H1 (cell line): ENCODE results near the gene RAB3D. TPM values are rescaled to one million over a fixed set of nuclear protein-coding genes. Genes with fewer than 3 reads are reported as not detected.
A peak's percentile ranks its signal among the peaks of the same experiment; 100 is the strongest.

ENCODE experiments used
- CTCF ChIA-PET: fragments of 300-600 bp; sonication (Branson Sonifier 250); formaldehyde crosslinking; loops from one replicate; lab custom pipeline; 2021; ENCODE audit not compliant: partially characterized antibody; lab: Charles Lee
- POLR2A ChIA-PET: fragments of 300-600 bp; sonication (Branson Sonifier 250); formaldehyde crosslinking; loops from one replicate; lab custom pipeline; 2021; ENCODE audit warnings: inconsistent platforms; ENCODE audit not compliant: partially characterized antibody; lab: Charles Lee
- DNase-seq, 2 experiments: peaks; one replicate each; pipeline versions ENCODE4 v3.0.0 to v3.0.0-alpha.2; 2010 to 2022; ENCODE audit warnings: low spot score in 2 of 2, low read depth in 1 of 2, mixed read lengths in 1 of 2
- FAIRE-seq: peaks from 2 replicates; lab custom pipeline; 2011; peaks lifted over from hg19 to GRCh38; lab: Jason Lieb, UNC
- H2AFZ ChIP-seq: 2 replicates; pipeline ENCODE4 v1.8.1; 2012; ENCODE audit warnings: low read length, inconsistent platforms
- H2AK5ac ChIP-seq: 2 replicates; pipeline ENCODE4 v1.6.1; 2013; ENCODE audit warnings: low read depth, low read length
- H2BK120ac ChIP-seq: replicated peaks from 2 replicates; pipeline ENCODE3; 2013; ENCODE audit warnings: low read depth, low read length, inconsistent platforms
- H2BK12ac ChIP-seq: 2 replicates; pipeline ENCODE4 v1.6.1; 2013; ENCODE audit warnings: low read depth, low read length
- H2BK15ac ChIP-seq: 2 replicates; pipeline ENCODE4 v1.6.1; 2013; ENCODE audit warnings: low read length
- H2BK20ac ChIP-seq: 2 replicates; pipeline ENCODE4 v1.6.1; 2013; ENCODE audit warnings: low read length
- H2BK5ac ChIP-seq: 2 replicates; pipeline ENCODE4 v1.6.1; 2013; ENCODE audit warnings: low read depth, low read length
- H3K14ac ChIP-seq: 2 replicates; pipeline ENCODE4 v1.6.1; 2013; ENCODE audit warnings: inconsistent platforms; ENCODE audit not compliant: insufficient read length
- H3K18ac ChIP-seq: 2 replicates; pipeline ENCODE4 v1.6.1; 2013; ENCODE audit warnings: low read length; ENCODE audit errors: extremely low read depth
- H3K23ac ChIP-seq: 2 replicates; pipeline ENCODE4 v1.6.1; 2013; ENCODE audit warnings: inconsistent platforms; ENCODE audit not compliant: insufficient read length
- H3K23me2 ChIP-seq: 2 replicates; pipeline ENCODE4 v1.6.1; 2013; ENCODE audit warnings: low read depth, low read length
- H3K27ac ChIP-seq: 2 replicates; pipeline ENCODE4 v1.6.1; 2011; ENCODE audit warnings: low read depth, low read length, inconsistent platforms
- H3K27me3 ChIP-seq, 4 experiments: replicated peaks in 1 of 4; 1 replicate in 1 of 4; 2 replicates in 3 of 4; pipeline versions ENCODE4 v1.6.1 to v1.8.1; 2011 to 2013; ENCODE audit warnings: low read length in 3 of 4, mild to moderate bottlenecking in 3 of 4, inconsistent platforms in 2 of 4, mixed read lengths in 2 of 4, moderate library complexity in 1 of 4; ENCODE audit not compliant: control insufficient read depth in 3 of 4, insufficient read depth in 3 of 4; ENCODE audit errors: extremely low read depth in 1 of 4
- H3K36me3 ChIP-seq, 4 experiments: 2 replicates each; pipeline versions ENCODE4 v1.6.1 to v1.8.1; 2011 to 2013; ENCODE audit warnings: mild to moderate bottlenecking in 4 of 4, low read length in 3 of 4, moderate library complexity in 2 of 4, control low read depth in 1 of 4, inconsistent platforms in 1 of 4; ENCODE audit not compliant: insufficient read depth in 4 of 4, control insufficient read depth in 2 of 4
- H3K4ac ChIP-seq: replicated peaks from 2 replicates; pipeline ENCODE3; 2013; ENCODE audit warnings: low read length, low read depth, mixed read lengths, inconsistent platforms; ENCODE audit not compliant: insufficient read length
- H3K4me1 ChIP-seq, 4 experiments: replicated peaks in 1 of 4; 1 replicate in 1 of 4; 2 replicates in 3 of 4; pipeline versions ENCODE4 v1.6.1 to v1.8.1; 2011 to 2013; ENCODE audit warnings: low read length in 3 of 4, inconsistent platforms in 2 of 4, mixed read lengths in 1 of 4; ENCODE audit not compliant: insufficient read depth in 4 of 4, control insufficient read depth in 3 of 4
- H3K4me2 ChIP-seq, 2 experiments: 2 replicates each; pipeline versions ENCODE4 v1.6.1 to v1.8.1; 2011 to 2013; ENCODE audit warnings: low read depth in 2 of 2, low read length in 2 of 2, control low read depth in 1 of 2, inconsistent platforms in 1 of 2, mild to moderate bottlenecking in 1 of 2; ENCODE audit not compliant: insufficient read depth in 1 of 2
- H3K4me3 ChIP-seq, 4 experiments: fragments of 200-600, 300-600 bp in 1 of 4; sonication (generic), shearing (Covaris generic), sonication (Bioruptor Twin) in 1 of 4; 2 replicates each; pipeline versions ENCODE4 v1.5.1 to v1.8.1; 2011 to 2016; ENCODE audit warnings: low read length in 4 of 4, low read depth in 3 of 4, control low read depth in 2 of 4, inconsistent platforms in 2 of 4, mild to moderate bottlenecking in 2 of 4, mixed read lengths in 1 of 4, moderate library complexity in 1 of 4; ENCODE audit not compliant: insufficient read depth in 2 of 4; ENCODE audit errors: extremely low read depth in 1 of 4
- H3K56ac ChIP-seq: replicated peaks from 2 replicates; pipeline ENCODE3; 2013; ENCODE audit warnings: low read depth, mild to moderate bottlenecking, mixed read lengths, low read length, inconsistent platforms; ENCODE audit not compliant: insufficient read length
- H3K79me1 ChIP-seq: 2 replicates; pipeline ENCODE4 v1.6.1; 2013; ENCODE audit warnings: low read depth, low read length, control low read depth
- H3K79me2 ChIP-seq, 2 experiments: 2 replicates each; pipeline versions ENCODE4 v1.6.1 to v1.8.1; 2012 to 2013; ENCODE audit warnings: low read length in 2 of 2, mild to moderate bottlenecking in 2 of 2, inconsistent platforms in 1 of 2; ENCODE audit not compliant: insufficient read depth in 2 of 2, control insufficient read depth in 1 of 2
- H3K9ac ChIP-seq, 4 experiments: replicated peaks in 1 of 4; 1 replicate in 1 of 4; 2 replicates in 3 of 4; pipeline versions ENCODE4 v1.6.1 to v1.8.1; 2011 to 2013; ENCODE audit warnings: low read depth in 3 of 4, low read length in 3 of 4, control low read depth in 2 of 4, mild to moderate bottlenecking in 2 of 4, moderate library complexity in 2 of 4, inconsistent platforms in 1 of 4; ENCODE audit errors: extremely low read depth in 1 of 4
- H3K9me3 ChIP-seq, 2 experiments: 2 replicates each; pipeline versions ENCODE4 v1.6.1 to v1.8.1; 2012 to 2013; ENCODE audit warnings: mild to moderate bottlenecking in 2 of 2, moderate library complexity in 2 of 2, control low read depth in 1 of 2, inconsistent platforms in 1 of 2, low read depth in 1 of 2, low read length in 1 of 2, mixed read lengths in 1 of 2; ENCODE audit not compliant: insufficient read depth in 2 of 2
- H4K20me1 ChIP-seq, 2 experiments: replicated peaks in 1 of 2; 2 replicates each; pipeline versions ENCODE3 to v1.8.1; 2011 to 2013; ENCODE audit warnings: inconsistent platforms in 2 of 2, low read length in 2 of 2, mild to moderate bottlenecking in 1 of 2; ENCODE audit not compliant: insufficient read depth in 2 of 2, control insufficient read depth in 1 of 2
- H4K5ac ChIP-seq: 2 replicates; pipeline ENCODE4 v1.6.1; 2013; ENCODE audit warnings: low read length, low read depth, mixed read lengths, inconsistent platforms; ENCODE audit not compliant: insufficient read length
- H4K8ac ChIP-seq: 2 replicates; pipeline ENCODE4 v1.8.0; 2013; ENCODE audit warnings: mild to moderate bottlenecking, moderate library complexity, low read length, inconsistent platforms; ENCODE audit not compliant: insufficient read depth; ENCODE audit errors: extremely low read depth
- H4K91ac ChIP-seq: replicated peaks from 2 replicates; pipeline ENCODE3; 2013; ENCODE audit warnings: low read length, mixed read lengths, inconsistent platforms; ENCODE audit not compliant: insufficient read length
- CHD2 ChIP-seq: IDR thresholded peaks from 2 replicates; pipeline ENCODE4 v1.6.1; 2012; ENCODE audit warnings: low read length, improper control_type of control experiment
- CREB1 ChIP-seq: IDR thresholded peaks from 2 replicates; pipeline ENCODE4 v1.6.1; 2012; ENCODE audit warnings: inconsistent platforms
- EP300 ChIP-seq, 2 experiments: IDR thresholded peaks; 1 replicate in 1 of 2; 2 replicates in 1 of 2; pipeline ENCODE4 v1.6.1; 2011 to 2012; ENCODE audit warnings: low read depth in 2 of 2, low read length in 2 of 2, mild to moderate bottlenecking in 2 of 2, borderline replicate concordance in 1 of 2, inconsistent platforms in 1 of 2, moderate library complexity in 1 of 2
- FOSL1 ChIP-seq: IDR thresholded peaks from 2 replicates; pipeline ENCODE4 v1.6.1; 2011; ENCODE audit warnings: mild to moderate bottlenecking, low read depth, low read length, moderate library complexity; ENCODE audit not compliant: insufficient read depth
- KDM5A ChIP-seq: fragments of 200-600 bp; IDR thresholded peaks from 2 replicates; pipeline ENCODE4 v1.7.1; 2012; ENCODE audit warnings: mild to moderate bottlenecking, low read length, inconsistent platforms, mixed read lengths
- MAFK ChIP-seq: IDR thresholded peaks from 2 replicates; pipeline ENCODE4 v1.6.1; 2012; ENCODE audit warnings: low read depth, mild to moderate bottlenecking, improper control_type of control experiment, low read length
- NRF1 ChIP-seq: IDR thresholded peaks from 2 replicates; pipeline ENCODE4 v1.6.1; 2011; ENCODE audit warnings: mild to moderate bottlenecking, low read depth, low read length, improper control_type of control experiment
- SP4 ChIP-seq: IDR thresholded peaks from 2 replicates; pipeline ENCODE4 v1.6.1; 2012; ENCODE audit warnings: low read length, inconsistent platforms
- TBP ChIP-seq: IDR thresholded peaks from 2 replicates; pipeline ENCODE4 v1.6.1; 2011; ENCODE audit warnings: low read depth, low read length, improper control_type of control experiment
- polyA plus RNA-seq, 7 experiments: library from polyadenylated mRNA; depleted of rRNA in 3 of 7; stranded (reverse) in 5 of 7; unstranded in 2 of 7; fragments of >200 nt in 5 of 7; fragments of 200-250 nt in 2 of 7; gene quantifications; 1 replicate in 5 of 7; 2 replicates in 1 of 7; 4 replicates in 1 of 7; pipeline versions ENCODE4 v1.2.1 to v1.2.3, GENCODE V29; 2011 to 2013; ENCODE audit warnings: missing spikeins in 2 of 7, mixed read lengths in 2 of 7
- total RNA-seq: library from RNA; stranded (reverse); fragmentation: NEBNext Ultra II Directional; extraction: Animal tissue kit (Norgen Biotek cat#: 25700); gene quantifications from 2 replicates; pipeline ENCODE4 v1.2.1, GENCODE V29; 2021
- TF ChIP-seq, protein P1 (sequence below): IDR thresholded peaks from 2 replicates; pipeline ENCODE4 v1.6.1; 2012; ENCODE audit warnings: inconsistent platforms
- TF ChIP-seq, protein P2 (sequence below): IDR thresholded peaks from 2 replicates; pipeline ENCODE4 v1.6.1; 2012; ENCODE audit warnings: low read length, inconsistent platforms
- TF ChIP-seq, protein P3 (sequence below): IDR thresholded peaks from 2 replicates; pipeline ENCODE4 v1.6.1; 2011; ENCODE audit warnings: low read depth, mild to moderate bottlenecking, low read length; ENCODE audit not compliant: insufficient read depth

The RAB3D gene
- total and polyA plus RNA-seq, 2 of the 8 experiments (the other 6 are each of a cell fraction or from before 2014, with no cell fraction given) = 17.8 to 23.8 TPM

DNA sequence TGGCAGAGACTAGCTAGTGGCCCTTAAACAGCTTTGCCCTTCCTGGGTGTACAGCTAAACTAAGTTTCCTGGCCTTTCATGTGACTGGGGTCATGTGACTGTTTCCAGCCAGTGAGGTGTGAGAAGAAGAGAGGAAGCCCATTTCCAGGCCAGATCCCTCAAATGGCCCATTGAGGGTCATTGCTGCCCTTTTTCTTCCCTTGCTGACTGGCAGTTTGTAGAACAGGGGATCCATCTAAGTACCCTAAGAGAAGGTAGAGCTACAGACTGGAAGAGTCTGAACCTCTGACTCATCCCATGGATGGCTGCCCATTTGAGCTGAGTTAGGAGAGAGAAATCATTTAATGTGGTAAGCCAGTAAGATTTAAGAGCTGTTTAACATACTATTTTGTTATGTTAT is 37.8 kb upstream of the RAB3D start:
- no peak overlapping the region for H2AK5ac ChIP-seq
- peaks cover 2% of the 10 kb centered on the region; the same call in 1 of the 2 replicates for H3K79me1 ChIP-seq
- H3K4me2 ChIP-seq = no peak overlapping the region
- H2BK12ac ChIP-seq = no peak overlapping the region
- H2AFZ ChIP-seq = no peak overlapping the region
- no peak overlapping the region for H3K27ac ChIP-seq
- H3K27me3 ChIP-seq = no peaks in the 10 kb centered on the region
- H2BK5ac ChIP-seq = no peak overlapping the region
- H4K91ac ChIP-seq = no peak overlapping the region
- ChIA-PET POLR2A (interaction anchor here (1.0 to 5.2 kb wide), 5 partner anchors 16 to 104 kb away, joined by 3 to 34 read pairs (median 4); partner anchors contain the start of gene ELAVL3), CTCF (interaction anchor here (0.6 to 16.8 kb wide), 20 partner anchors 9 to 151 kb away, joined by 3 to 197 read pairs (median 4); partner anchors contain the start of genes CCDC159, ODAD3, PRKCSH and RGL3)
- H4K5ac ChIP-seq = no peak overlapping the region
- no peak overlapping the region for H3K23ac ChIP-seq
- H4K20me1 ChIP-seq = peaks cover 2 to 4% of the 10 kb centered on the region in 2 experiments
- no peak overlapping the region for H2BK120ac ChIP-seq
- H3K9me3 ChIP-seq = no peaks in the 10 kb centered on the region
- H3K56ac ChIP-seq = no peak overlapping the region
- no peak overlapping the region for H3K4me3 ChIP-seq
- peaks cover 24% of the 10 kb centered on the region for H3K23me2 ChIP-seq
- peaks cover 0 to 17% (median 13%) of the 10 kb centered on the region in 4 experiments; a peak in 6 of 7 replicates for H3K4me1 ChIP-seq
- H3K14ac ChIP-seq = no peak overlapping the region
- H3K4ac ChIP-seq = no peak overlapping the region
- H3K18ac ChIP-seq = no peak overlapping the region
- no peak overlapping the region for H2BK20ac ChIP-seq
- H3K36me3 ChIP-seq = no peaks in the 10 kb centered on the region
- no peak for FAIRE-seq
- no peak for DNase-seq
- H2BK15ac ChIP-seq = no peak overlapping the region
- no peak overlapping the region for H3K9ac ChIP-seq
- H3K79me2 ChIP-seq = no peaks in the 10 kb centered on the region
- H4K8ac ChIP-seq = no peak overlapping the region
- TF ChIP-seq CREB1 (no peak), SP4 (no peak), TBP (no peak), KDM5A (no peak), CHD2 (no peak), FOSL1 (no peak), NRF1 (no peak), EP300 (IDR thresholded peaks at IDR 0.05; ENCODE audit: borderline replicate concordance in 1 of 2, low read depth in 2 of 2, low read length in 2 of 2) (no peak), MAFK (no peak)
- TF ChIP-seq, protein P1, sequence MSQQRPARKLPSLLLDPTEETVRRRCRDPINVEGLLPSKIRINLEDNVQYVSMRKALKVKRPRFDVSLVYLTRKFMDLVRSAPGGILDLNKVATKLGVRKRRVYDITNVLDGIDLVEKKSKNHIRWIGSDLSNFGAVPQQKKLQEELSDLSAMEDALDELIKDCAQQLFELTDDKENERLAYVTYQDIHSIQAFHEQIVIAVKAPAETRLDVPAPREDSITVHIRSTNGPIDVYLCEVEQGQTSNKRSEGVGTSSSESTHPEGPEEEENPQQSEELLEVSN = no peak
- TF ChIP-seq, protein P2, sequence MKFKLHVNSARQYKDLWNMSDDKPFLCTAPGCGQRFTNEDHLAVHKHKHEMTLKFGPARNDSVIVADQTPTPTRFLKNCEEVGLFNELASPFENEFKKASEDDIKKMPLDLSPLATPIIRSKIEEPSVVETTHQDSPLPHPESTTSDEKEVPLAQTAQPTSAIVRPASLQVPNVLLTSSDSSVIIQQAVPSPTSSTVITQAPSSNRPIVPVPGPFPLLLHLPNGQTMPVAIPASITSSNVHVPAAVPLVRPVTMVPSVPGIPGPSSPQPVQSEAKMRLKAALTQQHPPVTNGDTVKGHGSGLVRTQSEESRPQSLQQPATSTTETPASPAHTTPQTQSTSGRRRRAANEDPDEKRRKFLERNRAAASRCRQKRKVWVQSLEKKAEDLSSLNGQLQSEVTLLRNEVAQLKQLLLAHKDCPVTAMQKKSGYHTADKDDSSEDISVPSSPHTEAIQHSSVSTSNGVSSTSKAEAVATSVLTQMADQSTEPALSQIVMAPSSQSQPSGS = no peak
- TF ChIP-seq, protein P3, sequence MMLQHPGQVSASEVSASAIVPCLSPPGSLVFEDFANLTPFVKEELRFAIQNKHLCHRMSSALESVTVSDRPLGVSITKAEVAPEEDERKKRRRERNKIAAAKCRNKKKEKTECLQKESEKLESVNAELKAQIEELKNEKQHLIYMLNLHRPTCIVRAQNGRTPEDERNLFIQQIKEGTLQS = peak; percentile 68; the same call in 1 of the 2 replicates
